Measurements from ENCODE around the gene SCAMP2. TPM values are rescaled to one million over a fixed set of nuclear protein-coding genes. Genes with fewer than 3 reads are reported as not detected.

SCAMP2 gene
- total RNA-seq, 1 experiment from 2014 or later = 97.4 TPM

GRCh38 chr15:74799856-74800558, 73.2 kb downstream of the SCAMP2 start:
- CTCF ChIA-PET = interaction anchor here (0.7 to 2.8 kb wide), 6 partner anchors 12 to 160 kb away, joined by 3 to 12 read pairs (median 6); partner anchors contain the start of gene LMAN1L
- Mint-ChIP-seq H3K27ac (ENCODE audit: unreplicated experiment) (no peak overlapping the region), H3K4me1 (ENCODE audit: low read depth, unreplicated experiment) (no peaks in the 10 kb centered on the region), H3K9me3 (ENCODE audit: unreplicated experiment) (no peaks in the 10 kb centered on the region), H3K4me3 (ENCODE audit: unreplicated experiment) (no peak overlapping the region), H3K36me3 (ENCODE audit: insufficient read depth, unreplicated experiment) (peaks cover 32% of the 10 kb centered on the region), H3K27me3 (ENCODE audit: insufficient read depth, unreplicated experiment) (no peaks in the 10 kb centered on the region)
- POLR2A ChIA-PET = no interaction called here
- DNase-seq = peak; percentile 61 to 83
- Histone ChIP-seq H3K9me3 (no peaks in the 10 kb centered on the region), H3K4me1 (no peaks in the 10 kb centered on the region), H3K27me3 (replicated peaks; ENCODE audit: control insufficient read depth, insufficient read depth, low read length) (no peaks in the 10 kb centered on the region), H3K4me3 (ENCODE audit: low read depth, low read length) (no peak overlapping the region), H3K36me3 (ENCODE audit: control insufficient read depth, insufficient read depth, low read length) (peaks cover 6% of the 10 kb centered on the region)
- BruUV-seq (replicated peaks) = no TSS peak
- intact Hi-C loops (cut with micrococcal nuclease; ENCODE audit: unreplicated experiment) = loop anchor here (1.0 to 2.0 kb wide), 2 partner anchors 17 to 29 kb away; partner anchors contain the start of gene CSK
- peak; percentile 95 to 98 for TF ChIP-seq CTCF (IDR thresholded peaks at IDR 0.05; ENCODE audit: insufficient read depth in 1 of 2, low read depth in 1 of 2, low read length in 1 of 2, severe bottlenecking in 1 of 2, unreplicated experiment in 1 of 2)

GRCh38 chr15:74799255-74799855, 73.8 kb downstream of the SCAMP2 start:
- BruUV-seq (replicated peaks) = no TSS peak
- Mint-ChIP-seq H3K9me3 (ENCODE audit: unreplicated experiment) (no peaks in the 10 kb centered on the region), H3K36me3 (ENCODE audit: insufficient read depth, unreplicated experiment) (peaks cover 31% of the 10 kb centered on the region), H3K27ac (ENCODE audit: unreplicated experiment) (no peak overlapping the region), H3K4me1 (ENCODE audit: low read depth, unreplicated experiment) (no peaks in the 10 kb centered on the region), H3K4me3 (ENCODE audit: unreplicated experiment) (no peak overlapping the region), H3K27me3 (ENCODE audit: insufficient read depth, unreplicated experiment) (no peaks in the 10 kb centered on the region)
- H3K9me3 ChIP-seq = no peaks in the 10 kb centered on the region
- H3K27me3 ChIP-seq (replicated peaks; ENCODE audit: control insufficient read depth, insufficient read depth, low read length) = no peaks in the 10 kb centered on the region
- intact Hi-C loops (cut with micrococcal nuclease; ENCODE audit: unreplicated experiment) = no loop called here
- peaks cover 6% of the 10 kb centered on the region for H3K36me3 ChIP-seq (ENCODE audit: control insufficient read depth, insufficient read depth, low read length)
- TF ChIP-seq CTCF (IDR thresholded peaks at IDR 0.05; ENCODE audit: insufficient read depth in 1 of 2, low read depth in 1 of 2, low read length in 1 of 2, severe bottlenecking in 1 of 2, unreplicated experiment in 1 of 2) = no peak
- H3K4me3 ChIP-seq (ENCODE audit: low read depth, low read length) = no peak overlapping the region
- ChIA-PET CTCF (interaction anchor here (1.2 to 2.8 kb wide), 2 partner anchors 29 to 30 kb away, joined by 3 to 12 read pairs; no protein-coding TSS in a partner anchor), POLR2A (no interaction called here)
- DNase-seq = peak in 1 of 2 experiments; percentile 26
- H3K4me1 ChIP-seq = no peaks in the 10 kb centered on the region

GRCh38 chr15:74798388-74799254, 74.5 kb downstream of the SCAMP2 start:
- no peaks in the 10 kb centered on the region for H3K4me1 Mint-ChIP-seq (ENCODE audit: low read depth, unreplicated experiment)
- intact Hi-C loops (cut with micrococcal nuclease; ENCODE audit: unreplicated experiment) = no loop called here
- Histone ChIP-seq H3K4me3 (ENCODE audit: low read depth, low read length) (no peak overlapping the region), H3K27me3 (replicated peaks; ENCODE audit: control insufficient read depth, insufficient read depth, low read length) (no peaks in the 10 kb centered on the region), H3K4me1 (no peaks in the 10 kb centered on the region), H3K9me3 (no peaks in the 10 kb centered on the region), H3K36me3 (ENCODE audit: control insufficient read depth, insufficient read depth, low read length) (peaks cover 6% of the 10 kb centered on the region)
- ChIA-PET POLR2A (no interaction called here), CTCF (interaction anchor here (0.6 to 2.8 kb wide), 5 partner anchors 24 to 1041 kb away, joined by 3 to 12 read pairs (median 4); no protein-coding TSS in a partner anchor)
- no peaks in the 10 kb centered on the region for H3K9me3 Mint-ChIP-seq (ENCODE audit: unreplicated experiment)
- H3K36me3 Mint-ChIP-seq (ENCODE audit: insufficient read depth, unreplicated experiment) = peaks cover 25% of the 10 kb centered on the region
- H3K27ac Mint-ChIP-seq (ENCODE audit: unreplicated experiment) = no peak overlapping the region
- H3K27me3 Mint-ChIP-seq (ENCODE audit: insufficient read depth, unreplicated experiment) = no peaks in the 10 kb centered on the region
- no TSS peak for BruUV-seq (replicated peaks)
- DNase-seq = peak in 1 of 2 experiments; percentile 28
- no peak overlapping the region for H3K4me3 Mint-ChIP-seq (ENCODE audit: unreplicated experiment)
- no peak for TF ChIP-seq CTCF (IDR thresholded peaks at IDR 0.05; ENCODE audit: insufficient read depth in 1 of 2, low read depth in 1 of 2, low read length in 1 of 2, severe bottlenecking in 1 of 2, unreplicated experiment in 1 of 2)
